DMS 273 (cell line): ENCODE data around the gene FOXO3.
A peak's percentile ranks its signal among the peaks of the same experiment; 100 is the strongest.

ENCODE experiments used
- DNase-seq: peaks from one replicate; lab custom pipeline; 2025; ENCODE audit not compliant: unreplicated experiment; lab: John Stamatoyannopoulos, UW

FOXO3 gene

GRCh38 chr6:108594151-108594550 is 33.4 kb downstream of the FOXO3 start:
- DNase-seq = no peak

DNA sequence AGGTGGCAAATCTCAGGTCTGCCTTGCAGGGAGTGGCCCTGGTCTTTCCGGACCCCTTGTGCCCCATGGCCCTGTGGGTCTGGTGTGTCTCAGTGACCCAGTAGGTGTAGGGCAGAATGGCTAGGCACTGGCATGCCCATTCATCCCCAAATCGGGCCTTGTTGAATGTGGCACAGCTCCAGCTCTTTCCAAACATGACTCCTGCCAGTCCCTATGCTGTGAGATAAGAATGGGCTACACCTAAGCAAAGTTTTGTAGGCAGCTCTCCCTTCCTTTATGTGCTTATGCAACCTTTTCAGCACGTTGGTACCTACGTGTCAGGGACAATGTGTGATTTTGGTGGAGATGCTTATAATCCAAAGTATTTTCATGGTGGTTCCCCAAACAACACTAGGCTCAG is 33.9 kb downstream of the FOXO3 start:
- DNase-seq = peak; percentile 14

DNA sequence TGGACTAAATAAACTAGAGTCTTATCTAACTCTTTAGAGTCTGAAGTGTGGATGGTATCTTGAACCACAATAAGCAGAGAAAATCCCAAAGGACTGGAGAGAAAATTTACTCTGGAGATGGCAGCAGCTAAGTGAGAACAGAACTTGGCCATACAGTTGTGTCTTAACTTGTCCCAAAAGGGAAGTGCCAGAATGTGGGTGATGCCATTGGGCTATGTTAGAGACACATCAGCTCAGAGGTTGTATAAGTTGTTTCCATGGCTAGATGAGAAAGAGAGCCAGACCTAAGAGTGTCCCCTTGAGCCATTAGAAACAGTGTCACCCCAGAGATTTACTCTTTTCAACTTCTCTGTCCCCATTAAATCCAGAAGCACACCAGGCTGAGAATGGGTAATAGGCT is 36.2 kb downstream of the FOXO3 start:
- no peak for DNase-seq

- DNase-seq = no peak
These were observed 37.0 kb downstream of the FOXO3 start for GRCh38 chr6:108597572-108598304.

GRCh38 chr6:108598305-108598863 is 37.7 kb downstream of the FOXO3 start:
- no peak for DNase-seq

DNA sequence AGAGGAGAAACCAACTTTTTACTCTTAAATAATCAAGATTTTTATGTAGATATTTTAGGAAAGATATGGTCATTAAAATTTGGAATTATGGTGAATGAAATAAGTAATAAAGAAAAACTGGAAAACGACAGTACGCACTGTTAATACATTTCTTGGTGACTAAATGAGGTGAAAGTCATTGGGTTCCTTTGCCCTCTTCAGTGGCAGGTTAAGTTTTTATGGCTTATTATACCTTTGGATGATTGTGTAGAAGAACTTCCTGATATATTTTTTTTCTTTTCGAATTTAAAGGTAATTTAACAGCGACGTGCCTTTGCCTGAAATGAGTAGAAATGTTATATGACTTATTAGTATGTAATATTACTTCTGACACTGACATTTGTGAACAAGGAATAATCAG is 43.4 kb downstream of the FOXO3 start:
- DNase-seq = no peak

DNA sequence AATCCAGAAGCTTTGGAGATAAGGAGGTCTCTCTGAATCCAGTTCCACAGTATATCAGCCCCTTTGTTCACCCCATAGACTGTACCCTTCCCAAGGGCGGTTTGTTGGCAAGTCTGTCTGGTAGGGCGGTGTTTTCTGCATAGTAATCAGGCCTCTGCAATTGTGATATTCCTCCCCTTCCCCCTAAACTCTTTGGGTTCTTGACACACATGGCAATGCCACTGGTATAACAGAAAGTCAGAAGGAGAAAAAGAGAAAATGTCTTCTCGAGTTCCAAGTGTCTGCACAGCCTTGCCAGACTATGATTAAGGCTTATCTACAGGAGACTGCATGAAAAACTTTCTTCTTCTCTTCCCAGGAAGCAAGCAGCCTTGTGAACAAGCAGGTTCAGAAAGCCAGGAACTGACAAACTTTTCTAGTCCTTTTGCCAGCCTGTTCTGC is 45.6 kb downstream of the FOXO3 start:
- DNase-seq = no peak

DNA sequence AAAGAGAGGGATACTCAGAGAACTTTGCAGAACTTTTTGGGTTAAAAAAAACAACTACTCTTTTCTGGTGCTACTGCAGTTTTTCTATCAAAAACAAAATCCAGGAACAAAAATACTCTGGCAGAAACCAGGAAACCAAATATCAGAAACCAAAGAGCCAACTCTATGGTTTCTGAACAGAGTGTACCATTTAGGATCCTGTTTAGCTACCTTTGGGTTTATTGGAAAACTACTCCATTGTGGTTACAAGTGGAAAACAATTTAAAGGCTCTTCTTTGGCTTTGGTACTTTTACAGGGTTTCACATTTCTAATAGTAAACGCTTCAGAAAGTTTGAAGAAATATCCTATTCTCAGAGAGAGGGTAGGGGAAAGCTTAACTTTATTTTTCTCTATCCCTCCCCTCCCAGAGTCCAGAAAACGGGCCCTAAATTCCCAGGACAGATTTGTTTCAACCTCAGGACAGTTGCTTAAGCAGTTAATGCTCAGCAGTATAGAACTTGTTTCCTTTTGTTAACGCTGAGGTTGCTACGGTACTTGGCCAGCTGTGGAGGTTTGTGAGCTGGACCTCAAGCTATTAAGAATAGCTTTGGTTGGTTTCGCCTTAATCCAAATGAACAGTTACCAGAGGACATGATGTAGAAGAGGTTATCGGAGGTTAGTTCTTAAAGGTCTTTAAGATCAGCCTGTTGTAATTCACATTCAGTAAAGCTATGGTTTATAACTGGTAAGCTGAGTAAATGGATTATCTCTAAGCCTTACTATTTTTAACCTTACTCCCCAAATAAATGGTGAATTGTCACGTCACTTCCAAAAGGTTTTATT is 47.9 kb downstream of the FOXO3 start:
- DNase-seq = no peak

GRCh38 chr6:108609276-108609769 is 48.6 kb downstream of the FOXO3 start:
- no peak for DNase-seq

DNA sequence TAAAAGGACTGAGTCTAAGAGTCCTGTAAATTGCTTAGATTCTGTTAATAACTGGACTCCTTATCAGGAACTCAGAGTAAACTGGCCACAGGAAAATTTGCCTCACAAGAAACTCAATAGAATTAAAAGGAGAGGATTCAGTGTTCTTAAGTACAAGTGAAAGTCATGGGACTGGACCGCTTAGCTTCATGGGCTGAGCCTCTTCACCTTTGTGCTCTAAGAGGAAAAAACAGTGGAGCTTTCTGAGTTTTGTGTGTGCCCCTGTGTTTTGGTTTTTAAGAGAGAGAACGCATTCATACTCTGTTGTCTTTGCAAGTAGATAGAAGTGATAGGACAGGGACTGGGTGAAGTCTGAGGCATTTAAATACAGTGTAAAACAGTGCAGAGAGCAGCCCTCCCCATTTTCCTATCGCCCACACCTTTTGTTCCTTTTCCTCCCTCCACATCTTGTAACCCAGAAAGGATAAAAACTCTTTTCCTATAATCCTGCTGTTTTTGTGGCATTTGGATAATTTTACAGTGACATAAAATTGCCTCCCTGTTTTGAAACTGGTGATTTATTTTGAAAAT is 49.6 kb downstream of the FOXO3 start:
- DNase-seq = no peak

DNA sequence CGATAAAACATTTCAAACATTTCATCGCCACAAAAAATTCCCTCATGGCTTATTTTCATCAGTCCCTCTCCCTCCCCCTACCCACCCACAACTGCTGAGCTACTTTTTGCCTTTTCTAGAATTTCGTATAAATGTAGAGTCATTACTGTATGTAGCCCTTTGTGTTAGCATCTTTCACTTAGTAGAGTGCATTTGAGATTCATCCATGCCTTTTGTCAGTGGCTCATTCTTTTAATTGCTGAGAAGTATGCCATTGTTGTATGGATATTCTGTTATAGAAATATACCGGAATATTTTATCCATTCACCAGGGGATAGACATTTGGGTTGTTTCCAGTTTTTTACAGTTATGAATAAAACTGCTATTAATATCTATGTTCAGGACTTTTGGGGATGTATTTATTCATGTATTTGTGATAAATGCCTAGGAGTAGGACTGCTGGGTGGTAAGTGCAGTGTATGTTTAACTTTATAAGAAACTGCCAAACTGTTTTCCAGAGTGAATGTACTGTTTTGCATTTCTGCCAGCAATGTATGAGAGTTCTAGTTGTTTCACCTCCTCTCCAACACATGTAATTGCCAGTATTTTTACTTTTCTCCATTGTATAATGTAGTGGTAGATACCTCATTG is 50.4 kb downstream of the FOXO3 start:
- DNase-seq = no peak

- DNase-seq = no peak
These were observed 52.1 kb downstream of the FOXO3 start for GRCh38 chr6:108612852-108613251.

DNA sequence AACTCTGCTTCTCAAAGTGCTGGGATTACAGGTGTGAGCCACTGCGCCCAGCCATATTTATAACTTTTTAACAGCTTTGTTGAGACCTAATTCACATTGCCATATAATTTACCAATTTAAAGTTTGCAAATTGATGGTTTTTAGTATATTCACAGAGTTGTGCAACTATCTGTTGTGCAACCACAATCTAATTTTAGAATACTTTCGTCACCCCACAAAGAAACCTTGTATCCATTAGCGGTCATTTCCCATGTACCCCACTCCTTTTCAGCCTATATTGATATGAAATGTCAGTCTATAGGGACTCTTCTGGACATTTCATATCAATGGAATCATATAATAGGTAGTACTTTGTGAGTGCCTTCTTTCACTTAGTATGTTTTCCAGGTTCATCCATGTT is 55.8 kb downstream of the FOXO3 start:
- DNase-seq = no peak

- no peak for DNase-seq
These were observed 56.3 kb downstream of the FOXO3 start for GRCh38 chr6:108616973-108617372.

- DNase-seq = no peak
These were observed 58.0 kb downstream of the FOXO3 start for GRCh38 chr6:108618623-108619152.

GRCh38 chr6:108619431-108620197 is 58.9 kb downstream of the FOXO3 start:
- DNase-seq = no peak

GRCh38 chr6:108621117-108621516 is 60.4 kb downstream of the FOXO3 start:
- no peak for DNase-seq

GRCh38 chr6:108622641-108623298 is 62.1 kb downstream of the FOXO3 start:
- DNase-seq = peak; percentile 74

DNA sequence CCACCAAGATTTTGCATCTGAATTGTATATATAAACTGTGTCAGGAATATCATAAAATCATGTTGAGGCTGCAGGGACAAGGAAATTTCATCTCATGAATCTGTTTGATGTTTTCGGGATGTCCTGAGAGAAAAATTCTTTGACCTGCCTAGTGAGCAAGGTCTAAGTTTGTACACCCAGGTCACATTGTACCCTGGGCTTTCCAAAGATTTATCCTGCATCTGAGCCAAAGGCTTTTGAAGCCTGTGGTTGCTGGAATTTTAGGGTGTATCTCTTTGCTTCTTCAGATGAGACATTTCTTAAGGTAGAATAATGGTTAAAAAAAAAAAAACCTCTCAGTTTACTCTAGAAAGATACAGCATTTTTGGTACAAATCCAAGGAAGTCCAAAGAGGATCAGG is 63.3 kb downstream of the FOXO3 start:
- DNase-seq = no peak

DNA sequence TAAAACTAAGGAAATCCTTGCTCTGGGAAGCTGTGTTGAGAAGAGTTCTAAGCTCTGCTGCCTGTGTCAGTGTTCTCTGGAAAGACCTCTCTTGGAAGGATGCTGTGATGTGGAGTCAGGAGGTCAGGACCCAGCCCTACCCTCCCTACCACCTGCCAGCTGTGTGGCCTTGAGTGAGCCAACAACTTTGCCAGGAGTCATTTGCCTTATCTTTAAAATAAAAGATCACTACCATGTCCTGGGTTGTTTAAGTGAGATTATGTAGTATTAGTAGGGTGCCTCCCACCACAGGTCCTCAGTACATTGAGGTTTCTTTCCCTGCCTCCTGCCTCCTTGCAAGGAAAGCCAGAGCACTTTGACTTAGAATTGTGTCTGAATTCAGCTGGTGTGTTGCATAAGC is 64.9 kb downstream of the FOXO3 start:
- DNase-seq = no peak
